Neural progenitor cell (in vitro differentiated cells): ENCODE results near the gene CAMK2A. TPM values are rescaled to one million over a fixed set of nuclear protein-coding genes. Genes with fewer than 3 reads are reported as not detected.

ENCODE experiments used
- DNase-seq: peaks from one replicate; pipeline ENCODE4 v3.0.0-alpha.2; 2016; ENCODE audit warnings: low spot score
- H2AFZ ChIP-seq: fragments of 200-600 bp; sonication (generic); replicated peaks from 2 replicates; pipeline ENCODE4 v1.6.1; 2016; ENCODE audit warnings: antibody characterized with exemption
- H3F3A ChIP-seq: fragments of 200-600 bp; sonication (generic); 2 replicates; pipeline ENCODE4 v1.6.1; 2016; ENCODE audit warnings: antibody characterized with exemption, low read depth
- H3K27ac ChIP-seq: fragments of 200-600 bp; sonication (generic); 2 replicates; pipeline ENCODE4 v1.5.1; 2016; ENCODE audit warnings: mild to moderate bottlenecking
- H3K27me3 ChIP-seq: fragments of 200-600 bp; sonication (generic); 2 replicates; pipeline ENCODE4 v1.6.1; 2016; ENCODE audit warnings: mild to moderate bottlenecking, moderate library complexity
- H3K36me3 ChIP-seq: fragments of 200-600 bp; sonication (generic); 2 replicates; pipeline ENCODE4 v1.5.1; 2016
- H3K4me1 ChIP-seq: fragments of 200-600 bp; sonication (generic); 2 replicates; pipeline ENCODE4 v1.6.1; 2016; ENCODE audit warnings: mixed run types
- H3K4me2 ChIP-seq: fragments of 200-600 bp; sonication (generic); 2 replicates; pipeline ENCODE4 v1.6.1; 2016
- H3K4me3 ChIP-seq: fragments of 200-600 bp; sonication (generic); 2 replicates; pipeline ENCODE4 v1.5.1; 2016
- H3K79me2 ChIP-seq: fragments of 200-600 bp; sonication (generic); 2 replicates; pipeline ENCODE4 v1.6.1; 2016; ENCODE audit warnings: low read depth
- H3K9ac ChIP-seq: fragments of 200-600 bp; sonication (generic); 2 replicates; pipeline ENCODE4 v1.6.1; 2016
- H3K9me3 ChIP-seq: fragments of 200-600 bp; sonication (generic); 2 replicates; pipeline ENCODE4 v1.5.1; 2016; ENCODE audit warnings: low read depth
- H4K20me1 ChIP-seq: fragments of 200-600 bp; sonication (generic); 2 replicates; pipeline ENCODE4 v1.6.1; 2016; ENCODE audit warnings: low read depth
- H3K27ac Mint-ChIP-seq: 3 replicates; pipeline ENCODE4 v1.8.0; 2021; ENCODE audit warnings: mixed read lengths
- H3K27me3 Mint-ChIP-seq: 2 replicates; pipeline ENCODE4 v1.8.0; 2022; ENCODE audit warnings: low read depth, mild to moderate bottlenecking, inconsistent platforms, moderate library complexity, mixed read lengths; ENCODE audit not compliant: insufficient read depth
- H3K36me3 Mint-ChIP-seq: 3 replicates; pipeline ENCODE4 v1.8.0; 2021; ENCODE audit warnings: mixed read lengths
- H3K4me1 Mint-ChIP-seq: 3 replicates; pipeline ENCODE4 v1.8.0; 2021; ENCODE audit warnings: mixed read lengths
- H3K4me3 Mint-ChIP-seq: 3 replicates; pipeline ENCODE4 v1.8.0; 2021; ENCODE audit warnings: mild to moderate bottlenecking, moderate library complexity, mixed read lengths
- H3K9me3 Mint-ChIP-seq: 3 replicates; pipeline ENCODE4 v1.8.0; 2020; ENCODE audit warnings: mixed read lengths
- CTCF ChIP-seq: fragments of 200-600 bp; sonication (generic); IDR thresholded peaks from 2 replicates; pipeline ENCODE4 v1.5.1; 2017; ENCODE audit warnings: antibody characterized with exemption, mild to moderate bottlenecking
- EZH2 ChIP-seq: fragments of 200-600 bp; sonication (generic); IDR thresholded peaks from 2 replicates; pipeline ENCODE4 v1.6.1; 2017; ENCODE audit warnings: antibody characterized with exemption, mild to moderate bottlenecking, moderate library complexity
- EZH2phosphoT487 ChIP-seq: fragments of 200-600 bp; sonication (generic); IDR thresholded peaks from 2 replicates; pipeline ENCODE4 v1.6.1; 2017; ENCODE audit warnings: antibody characterized with exemption
- total RNA-seq: library from RNA; depleted of rRNA; stranded (reverse); fragments of >200 nt; gene quantifications from 2 replicates; pipeline ENCODE4 v1.2.3, GENCODE V29; 2015; ENCODE audit warnings: low replicate concordance

CAMK2A gene
- total RNA-seq, 1 donor from 2014 or later, result 0.09 TPM

DNA sequence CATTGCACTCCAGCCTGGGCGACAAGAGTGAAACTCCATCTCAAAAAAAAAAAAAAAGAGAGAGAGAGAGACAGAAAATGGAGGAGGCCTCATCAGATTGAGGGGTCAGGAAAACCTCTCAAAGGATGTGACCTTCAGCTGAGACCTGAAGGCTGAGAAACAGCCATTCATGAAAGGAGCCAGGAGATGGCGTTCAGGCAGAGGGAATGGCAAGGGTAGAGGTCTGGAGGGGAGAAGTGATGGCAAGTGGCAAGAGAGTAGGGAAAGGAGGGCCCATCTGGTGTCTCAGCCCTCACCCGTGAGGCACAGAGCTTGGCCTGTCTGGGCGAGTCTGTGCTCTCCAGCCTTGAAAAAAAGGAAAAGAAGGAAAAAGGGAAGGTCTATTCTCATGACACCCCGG, 17.0 kb downstream of the CAMK2A start:
- DNase-seq, result peak; percentile 80
- H3K36me3 Mint-ChIP-seq, result no peaks in the 10 kb centered on the region
- no peaks in the 10 kb centered on the region for H3K9me3 ChIP-seq
- H3K4me1 ChIP-seq, result peaks cover 12% of the 10 kb centered on the region
- no peak overlapping the region for H3K27ac Mint-ChIP-seq
- no peak overlapping the region for H3K4me3 ChIP-seq
- TF ChIP-seq EZH2 (no peak), CTCF (peak; percentile 67), EZH2phosphoT487 (no peak)
- no peaks in the 10 kb centered on the region for H4K20me1 ChIP-seq
- H3K9me3 Mint-ChIP-seq, result no peaks in the 10 kb centered on the region
- H3K27ac ChIP-seq, result no peak overlapping the region
- H3F3A ChIP-seq, result no peaks in the 10 kb centered on the region
- no peak overlapping the region for H3K4me3 Mint-ChIP-seq
- no peaks in the 10 kb centered on the region for H3K27me3 ChIP-seq
- H2AFZ ChIP-seq, result no peak overlapping the region
- H3K27me3 Mint-ChIP-seq, result peaks cover 8% of the 10 kb centered on the region
- H3K79me2 ChIP-seq, result no peaks in the 10 kb centered on the region
- H3K9ac ChIP-seq, result no peak overlapping the region
- peaks cover 34% of the 10 kb centered on the region for H3K4me1 Mint-ChIP-seq
- H3K36me3 ChIP-seq, result no peaks in the 10 kb centered on the region
- H3K4me2 ChIP-seq, result no peak overlapping the region

DNA sequence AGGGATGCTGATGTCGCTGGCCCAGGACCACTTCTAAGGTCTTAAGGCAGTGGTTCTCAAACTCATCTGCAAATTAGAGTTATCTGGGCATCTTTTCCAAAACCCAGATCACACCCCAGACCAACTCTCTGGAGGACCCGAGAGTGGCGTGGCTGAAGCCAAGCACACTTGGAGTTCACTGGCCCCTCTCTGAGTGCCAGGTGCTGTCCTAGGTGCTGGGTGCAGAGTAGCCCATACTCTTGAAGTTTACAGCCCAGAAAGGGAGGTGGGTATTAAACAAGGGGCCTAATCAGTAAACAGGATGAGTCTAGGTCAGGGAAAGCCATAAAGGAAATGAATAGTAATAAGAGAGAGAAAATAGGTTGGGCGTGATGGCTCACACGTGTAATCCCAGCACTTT, 17.6 kb downstream of the CAMK2A start:
- Histone ChIP-seq H3K27ac (no peak overlapping the region), H4K20me1 (no peaks in the 10 kb centered on the region), H2AFZ (no peak overlapping the region), H3K4me2 (no peak overlapping the region), H3K36me3 (no peaks in the 10 kb centered on the region), H3F3A (no peaks in the 10 kb centered on the region), H3K9me3 (no peaks in the 10 kb centered on the region), H3K79me2 (no peaks in the 10 kb centered on the region), H3K4me1 (peaks cover 12% of the 10 kb centered on the region), H3K27me3 (no peaks in the 10 kb centered on the region), H3K9ac (no peak overlapping the region), H3K4me3 (no peak overlapping the region)
- H3K27ac Mint-ChIP-seq, result no peak overlapping the region
- no peaks in the 10 kb centered on the region for H3K36me3 Mint-ChIP-seq
- peaks cover 9% of the 10 kb centered on the region for H3K27me3 Mint-ChIP-seq
- TF ChIP-seq CTCF, result no peak
- peaks cover 33% of the 10 kb centered on the region for H3K4me1 Mint-ChIP-seq
- H3K9me3 Mint-ChIP-seq, result no peaks in the 10 kb centered on the region
- DNase-seq, result no peak
- no peak overlapping the region for H3K4me3 Mint-ChIP-seq

DNA sequence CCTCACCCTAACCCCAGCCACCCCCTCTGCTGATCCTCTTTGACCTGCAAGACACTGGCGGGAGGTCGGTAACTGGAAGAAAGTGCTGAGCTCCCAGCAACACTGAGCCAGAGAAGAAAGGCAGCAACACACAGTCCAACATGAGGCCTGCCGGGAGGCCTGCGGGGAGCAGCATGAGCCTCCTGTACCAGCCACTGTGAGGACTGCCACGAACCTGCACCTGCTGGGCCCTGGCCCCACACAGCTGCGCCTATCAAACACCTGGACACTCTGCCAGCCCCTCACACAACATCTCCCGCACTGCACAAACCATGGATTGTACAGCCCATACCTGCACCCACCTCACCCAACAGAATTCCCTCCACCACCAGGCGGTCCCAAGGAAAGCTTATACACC, 18.3 kb downstream of the CAMK2A start:
- Histone ChIP-seq H3K36me3 (no peaks in the 10 kb centered on the region), H3K4me3 (no peak overlapping the region), H3F3A (no peaks in the 10 kb centered on the region), H3K4me1 (peaks cover 12% of the 10 kb centered on the region), H4K20me1 (no peaks in the 10 kb centered on the region), H2AFZ (no peak overlapping the region), H3K9me3 (no peaks in the 10 kb centered on the region), H3K79me2 (no peaks in the 10 kb centered on the region), H3K27me3 (no peaks in the 10 kb centered on the region), H3K27ac (no peak overlapping the region), H3K9ac (no peak overlapping the region), H3K4me2 (no peak overlapping the region)
- H3K4me3 Mint-ChIP-seq, result no peak overlapping the region
- TF ChIP-seq EZH2phosphoT487 (no peak), CTCF (no peak), EZH2 (no peak)
- no peak for DNase-seq
- H3K27me3 Mint-ChIP-seq, result peaks cover 12% of the 10 kb centered on the region
- H3K36me3 Mint-ChIP-seq, result no peaks in the 10 kb centered on the region
- no peaks in the 10 kb centered on the region for H3K9me3 Mint-ChIP-seq
- no peak overlapping the region for H3K27ac Mint-ChIP-seq
- peaks cover 35% of the 10 kb centered on the region for H3K4me1 Mint-ChIP-seq
